Cardiac muscle cell (in vitro differentiated cells and primary cell): ENCODE measurements around the gene REV1. TPM values are rescaled to one million over a fixed set of nuclear protein-coding genes. Genes with fewer than 3 reads are reported as not detected.

Experiments
- DNase-seq, 2 donors: peaks; one replicate each; pipeline versions ENCODE4 v3.0.0 to v3.0.0-alpha.2; 2010 to 2017; ENCODE audit warnings: low read depth in 1 of 2, low spot score in 1 of 2
- H3K27ac ChIP-seq: fragments of 200-600 bp; sonication (generic); 2 replicates; pipeline ENCODE4 v1.5.1; 2016
- H3K27me3 ChIP-seq: fragments of 200-600 bp; sonication (generic); 2 replicates; pipeline ENCODE4 v1.6.0; 2016; ENCODE audit warnings: control low read depth
- H3K36me3 ChIP-seq: fragments of 200-600 bp; sonication (generic); 2 replicates; pipeline ENCODE4 v1.5.1; 2016; ENCODE audit warnings: control low read depth
- H3K4me1 ChIP-seq: fragments of 200-600 bp; sonication (generic); 2 replicates; pipeline ENCODE4 v1.8.1; 2017; ENCODE audit warnings: low read depth, mild to moderate bottlenecking, mixed run types
- H3K4me3 ChIP-seq: fragments of 200-600 bp; sonication (generic); 2 replicates; pipeline ENCODE4 v1.5.1; 2016; ENCODE audit warnings: mild to moderate bottlenecking
- H3K9me3 ChIP-seq: fragments of 200-600 bp; sonication (generic); 2 replicates; pipeline ENCODE4 v1.5.1; 2017; ENCODE audit warnings: low read depth, mild to moderate bottlenecking, control low read depth
- polyA plus RNA-seq: library from polyadenylated mRNA; unstranded; fragments of >200 nt; fragmentation: Nextera tagmentation; extraction: Ambion mirVana; gene quantifications from 2 replicates; pipeline ENCODE4 v1.2.1, GENCODE V29; 2016
- total RNA-seq: library from RNA; depleted of rRNA; stranded (reverse); fragments of >200 nt; gene quantifications from 2 replicates; pipeline ENCODE4 v1.2.3, GENCODE V29; 2016
- TF ChIP-seq, protein P1 (sequence below): IDR thresholded peaks from 2 replicates; pipeline ENCODE4 v1.5.1; 2012; ENCODE audit warnings: low read depth, mild to moderate bottlenecking, low read length

Gene REV1
- total and polyA plus RNA-seq, 2 experiments from 2014 or later: 26.9 to 33.9 TPM

DNA sequence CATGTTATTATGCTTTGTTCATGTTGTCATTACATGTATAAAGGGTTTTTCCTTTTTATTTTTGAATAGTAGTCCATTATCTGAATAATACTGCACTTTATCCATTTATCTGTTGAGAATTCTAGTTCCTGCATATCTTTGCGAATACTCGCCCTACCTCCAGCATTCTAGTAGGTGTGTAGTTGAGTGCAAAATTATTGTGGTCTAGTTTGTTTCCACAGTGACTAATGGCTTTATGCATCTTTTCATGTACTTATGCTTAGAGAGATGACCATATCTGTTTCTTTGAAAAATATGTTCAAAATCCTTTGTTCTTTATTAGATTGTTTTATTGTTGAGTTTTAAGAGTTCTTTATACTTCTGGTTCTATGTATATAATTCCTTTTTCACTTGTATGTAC lies 103.8 kb downstream of the REV1 start:
- Histone ChIP-seq H3K27me3 (no peaks in the 10 kb centered on the region), H3K4me3 (no peak overlapping the region), H3K36me3 (peaks cover 17% of the 10 kb centered on the region), H3K27ac (no peak overlapping the region), H3K4me1 (peaks cover 36% of the 10 kb centered on the region), H3K9me3 (no peaks in the 10 kb centered on the region)
- DNase-seq: no peak
- TF ChIP-seq, protein P1, sequence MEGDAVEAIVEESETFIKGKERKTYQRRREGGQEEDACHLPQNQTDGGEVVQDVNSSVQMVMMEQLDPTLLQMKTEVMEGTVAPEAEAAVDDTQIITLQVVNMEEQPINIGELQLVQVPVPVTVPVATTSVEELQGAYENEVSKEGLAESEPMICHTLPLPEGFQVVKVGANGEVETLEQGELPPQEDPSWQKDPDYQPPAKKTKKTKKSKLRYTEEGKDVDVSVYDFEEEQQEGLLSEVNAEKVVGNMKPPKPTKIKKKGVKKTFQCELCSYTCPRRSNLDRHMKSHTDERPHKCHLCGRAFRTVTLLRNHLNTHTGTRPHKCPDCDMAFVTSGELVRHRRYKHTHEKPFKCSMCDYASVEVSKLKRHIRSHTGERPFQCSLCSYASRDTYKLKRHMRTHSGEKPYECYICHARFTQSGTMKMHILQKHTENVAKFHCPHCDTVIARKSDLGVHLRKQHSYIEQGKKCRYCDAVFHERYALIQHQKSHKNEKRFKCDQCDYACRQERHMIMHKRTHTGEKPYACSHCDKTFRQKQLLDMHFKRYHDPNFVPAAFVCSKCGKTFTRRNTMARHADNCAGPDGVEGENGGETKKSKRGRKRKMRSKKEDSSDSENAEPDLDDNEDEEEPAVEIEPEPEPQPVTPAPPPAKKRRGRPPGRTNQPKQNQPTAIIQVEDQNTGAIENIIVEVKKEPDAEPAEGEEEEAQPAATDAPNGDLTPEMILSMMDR: no peak

DNA sequence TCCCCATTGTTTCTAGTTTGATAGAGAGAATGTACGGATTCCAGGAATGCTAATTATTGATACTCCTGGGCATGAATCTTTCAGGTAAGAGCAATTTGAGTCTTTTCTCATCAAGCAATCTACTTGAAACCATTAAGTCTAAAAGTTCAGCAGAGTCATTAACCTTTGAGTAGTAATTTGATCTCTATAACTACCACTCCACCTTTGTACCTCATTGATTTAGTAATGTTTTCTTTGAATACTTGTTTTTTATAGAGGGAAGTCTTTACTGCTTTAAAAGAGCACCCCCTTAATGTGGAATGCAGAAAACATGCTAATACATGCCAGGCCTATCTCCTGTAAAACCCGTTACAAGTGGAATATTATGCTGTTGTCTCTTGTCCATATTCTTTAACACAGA lies 107.7 kb downstream of the REV1 start:
- Histone ChIP-seq H3K36me3 (peaks cover 52% of the 10 kb centered on the region), H3K4me3 (no peak overlapping the region), H3K27me3 (no peaks in the 10 kb centered on the region), H3K27ac (no peak overlapping the region), H3K9me3 (no peaks in the 10 kb centered on the region), H3K4me1 (no peaks in the 10 kb centered on the region)
- DNase-seq: no peak
- TF ChIP-seq, protein P1: no peak

DNA sequence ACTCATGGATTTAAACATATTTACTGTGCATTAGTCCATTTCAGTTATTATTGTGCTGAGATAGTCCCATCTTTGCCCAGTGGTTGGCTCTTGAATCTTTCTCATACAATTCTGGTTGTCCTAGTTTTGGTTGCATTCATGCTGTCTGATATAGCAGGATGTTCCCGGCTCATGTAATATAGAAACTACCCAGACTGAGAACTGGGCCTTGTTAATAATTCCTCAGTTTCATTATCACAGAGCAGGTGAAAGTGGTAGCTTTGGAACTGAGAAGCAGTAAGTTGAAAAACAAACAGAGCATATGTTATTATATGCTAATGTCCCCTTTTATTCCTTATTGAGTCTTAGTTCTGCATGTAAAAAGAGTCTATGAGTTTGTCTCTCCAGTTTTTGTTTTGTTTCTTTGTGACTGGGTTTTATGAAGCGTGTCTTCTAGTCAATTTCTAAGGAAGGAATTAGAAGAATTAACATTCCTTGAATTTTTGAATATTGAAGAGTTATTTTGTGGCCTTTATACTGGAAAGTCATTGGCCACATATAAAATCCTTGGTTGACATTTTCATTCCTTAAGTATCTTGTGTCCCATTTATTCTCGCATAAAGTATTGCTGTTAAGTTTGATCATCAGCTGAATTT lies 109.3 kb downstream of the REV1 start:
- Histone ChIP-seq H3K36me3 (peaks cover 64% of the 10 kb centered on the region), H3K9me3 (no peaks in the 10 kb centered on the region), H3K4me1 (no peaks in the 10 kb centered on the region), H3K27me3 (no peaks in the 10 kb centered on the region), H3K27ac (no peak overlapping the region), H3K4me3 (no peak overlapping the region)
- DNase-seq: no peak
- TF ChIP-seq, protein P1: no peak

DNA sequence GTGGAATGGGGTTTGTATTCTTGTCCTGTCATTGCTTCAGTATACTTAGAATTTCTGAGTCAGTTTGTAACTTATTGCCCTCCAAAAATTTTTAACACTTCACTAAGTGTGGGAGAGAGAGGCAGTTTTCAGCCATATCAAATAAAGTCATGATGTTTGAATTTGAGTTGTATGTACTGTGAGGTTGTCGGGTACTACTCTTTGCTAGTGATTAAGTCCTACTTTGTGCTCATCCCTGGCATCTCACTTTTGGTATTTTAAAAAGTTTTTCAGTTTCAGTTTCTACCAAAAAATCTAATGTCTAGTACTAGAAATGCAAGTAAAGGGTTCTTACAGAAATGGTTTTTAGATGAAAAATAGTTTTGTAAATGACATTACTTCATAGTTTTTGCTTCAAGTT lies 111.9 kb downstream of the REV1 start:
- TF ChIP-seq, protein P1: no peak
- Histone ChIP-seq H3K4me1 (no peaks in the 10 kb centered on the region), H3K36me3 (peaks cover 70% of the 10 kb centered on the region), H3K27me3 (no peaks in the 10 kb centered on the region), H3K4me3 (no peak overlapping the region), H3K9me3 (no peaks in the 10 kb centered on the region), H3K27ac (no peak overlapping the region)
- no peak for DNase-seq

DNA sequence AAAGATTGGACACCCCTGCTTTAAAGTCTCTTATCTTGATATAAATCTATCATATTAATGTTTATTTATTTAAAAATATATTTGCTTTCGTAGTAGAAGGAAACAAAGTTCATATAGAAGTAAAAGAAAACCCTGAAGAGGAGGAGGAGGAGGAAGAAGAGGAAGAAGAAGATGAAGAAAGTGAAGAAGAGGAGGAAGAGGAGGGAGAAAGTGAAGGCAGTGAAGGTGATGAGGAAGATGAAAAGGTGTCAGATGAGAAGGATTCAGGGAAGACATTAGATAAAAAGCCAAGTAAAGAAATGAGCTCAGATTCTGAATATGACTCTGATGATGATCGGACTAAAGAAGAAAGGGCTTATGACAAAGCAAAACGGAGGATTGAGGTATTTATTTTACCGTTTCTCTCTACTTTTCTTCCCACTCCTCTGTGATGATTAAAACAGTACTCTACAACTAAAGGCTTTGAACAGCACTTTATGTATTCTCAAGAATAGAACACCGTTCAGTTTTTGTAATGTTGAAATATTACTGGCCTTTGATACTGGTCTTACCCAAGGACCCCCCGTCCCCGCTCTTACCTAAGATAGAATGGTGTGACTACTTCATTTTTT lies 113.5 kb downstream of the REV1 start:
- no peaks in the 10 kb centered on the region for H3K9me3 ChIP-seq
- TF ChIP-seq, protein P1: no peak
- no peak overlapping the region for H3K27ac ChIP-seq
- H3K4me3 ChIP-seq: no peak overlapping the region
- H3K27me3 ChIP-seq: no peaks in the 10 kb centered on the region
- no peaks in the 10 kb centered on the region for H3K4me1 ChIP-seq
- no peak for DNase-seq
- H3K36me3 ChIP-seq: peaks cover 70% of the 10 kb centered on the region
